Endothelial cell of umbilical vein (primary cell): ENCODE data around the gene FABP7. TPM values are rescaled to one million over a fixed set of nuclear protein-coding genes. Genes with fewer than 3 reads are reported as not detected.

Source experiments
- BruUV-seq: library from RNA; stranded (reverse); fragments of 400-500 nt; replicated peaks from 2 replicates; lab custom pipeline; 2021; lab: Mats Ljungman, UMichigan
- CTCF ChIA-PET: fragments of 300-600, 350-600 bp; sonication (Branson Sonifier 250); formaldehyde crosslinking; loops from one replicate; lab custom pipeline; 2021; ENCODE audit warnings: antibody characterized with exemption, inconsistent platforms; lab: Charles Lee
- POLR2A ChIA-PET: fragments of 300-600, 350-600 bp; sonication (Branson Sonifier 250); formaldehyde crosslinking; loops from one replicate; lab custom pipeline; 2021; ENCODE audit warnings: antibody characterized with exemption, inconsistent platforms; lab: Charles Lee
- DNase-seq: peaks from one replicate; pipeline ENCODE4 v3.0.0-alpha.2; 2011; ENCODE audit warnings: low read depth, low spot score
- FAIRE-seq: peaks from 2 replicates; lab custom pipeline; 2011; peaks lifted over from hg19 to GRCh38; lab: Jason Lieb, UNC
- H2AFZ ChIP-seq: 2 replicates; pipeline ENCODE4 v1.6.0; 2012; ENCODE audit warnings: low read depth, low read length, control low read depth, inconsistent platforms
- H3K27ac ChIP-seq: 2 replicates; pipeline ENCODE4 v1.5.1; 2011; ENCODE audit warnings: low read depth, mild to moderate bottlenecking, control low read depth, low read length, moderate library complexity; ENCODE audit not compliant: insufficient read depth
- H3K27me3 ChIP-seq, 2 experiments: 2 replicates each; pipeline versions ENCODE4 v1.6.0 to v1.6.1; 2011; ENCODE audit warnings: low read length in 2 of 2, mixed read lengths in 1 of 2; ENCODE audit not compliant: control insufficient read depth in 2 of 2, insufficient read depth in 2 of 2
- H3K36me3 ChIP-seq, 2 experiments: 2 replicates in 1 of 2; 3 replicates in 1 of 2; pipeline ENCODE4 v1.5.1; 2011; ENCODE audit warnings: low read length in 2 of 2, mild to moderate bottlenecking in 1 of 2, moderate library complexity in 1 of 2; ENCODE audit not compliant: control insufficient read depth in 2 of 2, insufficient read depth in 2 of 2; ENCODE audit errors: extremely low read depth in 1 of 2
- H3K4me1 ChIP-seq: 3 replicates; pipeline ENCODE4 v1.5.1; 2011; ENCODE audit warnings: mild to moderate bottlenecking, low read length; ENCODE audit not compliant: control insufficient read depth, insufficient read depth; ENCODE audit errors: extremely low read depth
- H3K4me2 ChIP-seq: 2 replicates; pipeline ENCODE4 v1.6.1; 2011; ENCODE audit warnings: low read length, control low read depth, mixed read lengths; ENCODE audit not compliant: insufficient read depth
- H3K4me3 ChIP-seq, 3 experiments: fragments of 200-600 bp in 1 of 3; sonication (generic), shearing (Covaris generic) in 1 of 3; replicated peaks in 1 of 3; 2 replicates each; pipeline ENCODE4 v1.5.1; 2011 to 2016; ENCODE audit warnings: control low read depth in 3 of 3, low read length in 3 of 3, mild to moderate bottlenecking in 2 of 3, inconsistent platforms in 1 of 3, low read depth in 1 of 3, moderate library complexity in 1 of 3; ENCODE audit not compliant: insufficient read depth in 1 of 3
- H3K79me2 ChIP-seq: 2 replicates; pipeline ENCODE4 v1.6.0; 2012; ENCODE audit warnings: low read length, inconsistent platforms; ENCODE audit not compliant: control insufficient read depth, insufficient read depth
- H3K9ac ChIP-seq: replicated peaks from 2 replicates; pipeline ENCODE3; 2011; ENCODE audit warnings: low read length, control low read depth; ENCODE audit not compliant: insufficient read depth; ENCODE audit errors: extremely low read depth
- H3K9me1 ChIP-seq: replicated peaks from 3 replicates; pipeline ENCODE4 v1.6.0; 2011; ENCODE audit warnings: mild to moderate bottlenecking, low read length; ENCODE audit not compliant: control insufficient read depth, insufficient read depth; ENCODE audit errors: extremely low read depth
- H3K9me3 ChIP-seq: replicated peaks from 2 replicates; pipeline ENCODE4 v1.5.1; 2012; ENCODE audit warnings: low read length, inconsistent platforms; ENCODE audit not compliant: control insufficient read depth, insufficient read depth
- H4K20me1 ChIP-seq: replicated peaks from 2 replicates; pipeline ENCODE3; 2011; ENCODE audit warnings: mild to moderate bottlenecking, low read length; ENCODE audit not compliant: control insufficient read depth, insufficient read depth; ENCODE audit errors: extremely low read depth
- CTCF ChIP-seq, 2 donors: IDR thresholded peaks; 1 replicate in 1 of 2; 2 replicates in 1 of 2; pipeline ENCODE4 v1.5.1; 2011; ENCODE audit warnings: low read length in 2 of 2, mild to moderate bottlenecking in 2 of 2, moderate library complexity in 2 of 2, control low read depth in 1 of 2, inconsistent platforms in 1 of 2, low read depth in 1 of 2; ENCODE audit not compliant: insufficient read depth in 1 of 2; ENCODE audit errors: extremely low read depth in 1 of 2
- EZH2 ChIP-seq: IDR thresholded peaks from 2 replicates; pipeline ENCODE4 v1.6.1; 2012; ENCODE audit warnings: borderline replicate concordance, low read depth, mild to moderate bottlenecking, moderate library complexity, low read length, inconsistent platforms; ENCODE audit not compliant: severe bottlenecking
- FOS ChIP-seq: IDR thresholded peaks from 2 replicates; pipeline ENCODE4 v1.6.1; 2011; ENCODE audit warnings: mild to moderate bottlenecking, low read length, moderate library complexity, borderline replicate concordance; ENCODE audit not compliant: insufficient read depth
- GATA2 ChIP-seq: IDR thresholded peaks from 2 replicates; pipeline ENCODE4 v1.7.0; 2011; ENCODE audit warnings: low read depth, mild to moderate bottlenecking, moderate library complexity, mixed read lengths, low read length; ENCODE audit not compliant: insufficient read length, insufficient read depth
- JUN ChIP-seq: IDR thresholded peaks from 2 replicates; pipeline ENCODE4 v1.6.1; 2011; ENCODE audit warnings: borderline replicate concordance, low read depth; ENCODE audit not compliant: insufficient read length, insufficient read depth
- MYC ChIP-seq: IDR thresholded peaks from one replicate; pipeline ENCODE4 v1.6.1; 2011; ENCODE audit warnings: mild to moderate bottlenecking, low read depth, low read length
- POLR2A ChIP-seq: IDR thresholded peaks from 2 replicates; pipeline ENCODE4 v1.6.1; 2012; ENCODE audit warnings: low read depth, mild to moderate bottlenecking, control low read depth, low read length
- POLR2AphosphoS5 ChIP-seq: IDR thresholded peaks from 2 replicates; pipeline ENCODE4 v1.6.1; 2012; ENCODE audit warnings: low read depth, mild to moderate bottlenecking, control low read depth, low read length, moderate library complexity; ENCODE audit not compliant: insufficient read depth
- dilution Hi-C: fragments of 300-500 bp; cut with MboI; formaldehyde crosslinking; loops from one replicate; pipeline ENCODE4 v1.15.0; 2019; ENCODE audit warnings: low sequenced_read_pairs; ENCODE audit not compliant: extremely low pct_ligation_motif_present
- intact Hi-C: fragments of 100-400 bp; cut with micrococcal nuclease; formaldehyde crosslinking; loops from one replicate; pipeline ENCODE4 v1.10.0; 2022
- polyA plus RNA-seq, 4 experiments: library from polyadenylated mRNA; depleted of rRNA in 3 of 4; stranded (reverse) in 3 of 4; unstranded in 1 of 4; fragments of >200 nt; gene quantifications; 2 replicates each; pipeline versions ENCODE4 v1.2.1 to v1.2.3, GENCODE V29; 2011 to 2012; ENCODE audit warnings: missing spikeins in 1 of 4
- total RNA-seq: library from RNA; stranded (reverse); gene quantifications from 2 replicates; pipeline ENCODE4 v1.2.3, GENCODE V29; 2021
- TF ChIP-seq, protein P1 (sequence below): IDR thresholded peaks from 2 replicates; pipeline ENCODE4 v1.6.1; 2011; ENCODE audit not compliant: insufficient read depth, insufficient read length

FABP7 gene
- total and polyA plus RNA-seq, 2 donors (not counting 3 experiments of a cell fraction or from before 2014, with no cell fraction given) = not detected

DNA sequence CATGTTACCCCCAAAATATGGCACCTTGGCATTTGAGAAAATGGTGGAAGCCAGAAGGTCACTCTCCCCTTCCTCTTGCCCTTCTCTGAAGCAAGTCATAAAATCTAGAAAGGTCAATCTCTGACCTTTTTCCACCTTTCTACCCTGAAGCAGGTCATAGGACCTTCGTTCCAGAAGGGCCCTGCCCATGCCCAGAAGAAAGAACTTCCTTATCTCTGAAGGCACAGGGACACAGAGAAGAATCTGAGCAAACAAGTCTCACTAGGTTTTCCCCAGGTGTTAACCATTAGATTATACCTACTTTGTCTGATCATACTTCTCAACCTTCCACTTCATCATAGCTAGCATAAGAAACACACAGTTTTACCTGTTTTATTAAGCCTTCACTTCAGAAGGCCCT, 52.0 kb downstream of the FABP7 start:
- BruUV-seq = no TSS peak
- dilution Hi-C loops (no loop called here), intact Hi-C loops (no loop called here)
- FAIRE-seq (no peak), DNase-seq (no peak)
- no peaks in the 10 kb centered on the region for H3K9me1 ChIP-seq
- H2AFZ ChIP-seq = no peak overlapping the region
- ChIA-PET POLR2A (no interaction called here), CTCF (interaction anchor here (1.2 to 1.4 kb wide), 2 partner anchors 87 to 105 kb away, joined by 4 read pairs; no protein-coding TSS in a partner anchor)
- no peaks in the 10 kb centered on the region for H3K9me3 ChIP-seq
- no peak overlapping the region for H3K4me2 ChIP-seq
- H4K20me1 ChIP-seq = no peaks in the 10 kb centered on the region
- H3K79me2 ChIP-seq = no peaks in the 10 kb centered on the region
- no peak overlapping the region for H3K9ac ChIP-seq
- H3K4me3 ChIP-seq = no peak overlapping the region
- H3K4me1 ChIP-seq = no peaks in the 10 kb centered on the region
- H3K36me3 ChIP-seq = no peaks in the 10 kb centered on the region
- no peak overlapping the region for H3K27ac ChIP-seq
- TF ChIP-seq MYC (no peak), GATA2 (no peak), EZH2 (no peak), FOS (no peak), POLR2A (no peak), JUN (no peak), CTCF (IDR thresholded peaks at IDR 0.05; ENCODE audit: extremely low read depth in 1 of 2, insufficient read depth in 1 of 2, low read depth in 1 of 2, low read length in 2 of 2) (no peak), POLR2AphosphoS5 (no peak)
- TF ChIP-seq, protein P1, sequence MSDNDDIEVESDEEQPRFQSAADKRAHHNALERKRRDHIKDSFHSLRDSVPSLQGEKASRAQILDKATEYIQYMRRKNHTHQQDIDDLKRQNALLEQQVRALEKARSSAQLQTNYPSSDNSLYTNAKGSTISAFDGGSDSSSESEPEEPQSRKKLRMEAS = no peak
- H3K27me3 ChIP-seq = no peaks in the 10 kb centered on the region
